Esophagus squamous epithelium (tissue), 5 donors: Measurements from ENCODE around the gene PITPNM3. TPM values are rescaled to one million over a fixed set of nuclear protein-coding genes. Genes with fewer than 3 reads are reported as not detected.

Source experiments
- DNase-seq: peaks from one replicate; lab custom pipeline; 2025; lab: John Stamatoyannopoulos, UW
- H3K27ac ChIP-seq, 4 donors: fragments of 200-600 bp; sonication (generic); one replicate each; pipeline ENCODE4 v1.5.1; 2016 to 2019; ENCODE audit warnings: mild to moderate bottlenecking in 1 of 4
- H3K27me3 ChIP-seq, 4 donors: fragments of 200-600 bp; sonication (generic); 1 replicate in 3 of 4; 2 replicates in 1 of 4; pipeline versions ENCODE4 v1.5.1 to v1.6.0; 2017 to 2021; ENCODE audit warnings: antibody characterized with exemption in 1 of 4
- H3K36me3 ChIP-seq, 3 donors: fragments of 200-600 bp; sonication (generic); one replicate each; pipeline ENCODE4 v1.5.1; 2016 to 2019
- H3K4me1 ChIP-seq, 3 donors: fragments of 200-600 bp; sonication (generic); one replicate each; pipeline ENCODE4 v1.5.1; 2017 to 2019
- H3K4me3 ChIP-seq, 4 donors: fragments of 200-600 bp; sonication (generic); 1 replicate in 3 of 4; 2 replicates in 1 of 4; pipeline ENCODE4 v1.5.1; 2016 to 2019; ENCODE audit warnings: mild to moderate bottlenecking in 2 of 4, moderate library complexity in 1 of 4
- H3K9me3 ChIP-seq, 3 donors: fragments of 200-600 bp; sonication (generic); one replicate each; pipeline ENCODE4 v1.5.1; 2016 to 2019
- CTCF ChIP-seq, 6 experiments: fragments of 450-650 bp in 4 of 6; fragments of 200-600 bp in 2 of 6; sonication (generic) in 2 of 6; IDR thresholded peaks; one replicate each; pipeline ENCODE4 v1.5.1; 2016 to 2019; ENCODE audit warnings: antibody characterized with exemption in 6 of 6, mild to moderate bottlenecking in 4 of 6, moderate library complexity in 4 of 6
- POLR2A ChIP-seq, 4 donors: fragments of 450-650 bp; IDR thresholded peaks; one replicate each; pipeline ENCODE4 v1.6.1; 2017; ENCODE audit warnings: antibody characterized with exemption in 4 of 4, mild to moderate bottlenecking in 4 of 4, moderate library complexity in 3 of 4
- WGBS, 2 donors: methylation state at CpG; one replicate each; pipeline ENCODE4 v1.1.5; 2018; 5-methylcytosine and 5-hydroxymethylcytosine counted together
- intact Hi-C: fragments of 100-400 bp; cut with DNase I; formaldehyde crosslinking; loops from one replicate; pipeline ENCODE4 v1.15.0; 2022
- total RNA-seq, 4 donors: library from RNA; depleted of rRNA; stranded (reverse); fragments of >200 nt; gene quantifications; one replicate each; pipeline ENCODE4 v1.1.0, GENCODE V29; 2016
- donor health status: DM: yes; HTN: yes; CAD: no.

PITPNM3 gene
- total RNA-seq, 4 donors from 2014 or later: 14.0 to 33.4 (median 21.5) TPM

GRCh38 chr17:6523330-6523729 is 33.0 kb downstream of the PITPNM3 start:
- intact Hi-C loops: no loop called here
- no peak for DNase-seq
- TF ChIP-seq CTCF (IDR thresholded peaks at IDR 0.05) (no peak), POLR2A (IDR thresholded peaks at IDR 0.05) (no peak)
- no peaks in the 10 kb centered on the region for H3K4me1 ChIP-seq
- H3K27ac ChIP-seq: no peak overlapping the region
- H3K27me3 ChIP-seq: no peaks in the 10 kb centered on the region
- peaks cover 0 to 72% (median 0%) of the 10 kb centered on the region in 3 donors for H3K36me3 ChIP-seq
- H3K4me3 ChIP-seq: no peak overlapping the region
- WGBS, 2 donors: 80 to 83% methylated on average over 3 of the region's 3 CpGs
- H3K9me3 ChIP-seq: no peaks in the 10 kb centered on the region

- H3K9me3 ChIP-seq: no peaks in the 10 kb centered on the region
- intact Hi-C loops: no loop called here
- TF ChIP-seq POLR2A (IDR thresholded peaks at IDR 0.05) (no peak), CTCF (IDR thresholded peaks at IDR 0.05) (no peak)
- H3K27me3 ChIP-seq: no peaks in the 10 kb centered on the region
- no peak overlapping the region for H3K4me3 ChIP-seq
- DNase-seq: no peak
- H3K27ac ChIP-seq: no peak overlapping the region
- peaks cover 0 to 71% (median 0%) of the 10 kb centered on the region in 3 donors for H3K36me3 ChIP-seq
- WGBS, 2 donors: 84 to 93% methylated on average over 5 of the region's 5 CpGs
- no peaks in the 10 kb centered on the region for H3K4me1 ChIP-seq
Observed at GRCh38 chr17:6521586-6521985, 34.8 kb downstream of the PITPNM3 start.

GRCh38 chr17:6517062-6517461 is 39.3 kb downstream of the PITPNM3 start:
- H3K27me3 ChIP-seq: no peaks in the 10 kb centered on the region
- no peaks in the 10 kb centered on the region for H3K4me1 ChIP-seq
- no peak overlapping the region for H3K27ac ChIP-seq
- WGBS, 2 donors: 79 to 80% methylated on average over 1 of the region's 1 CpG
- H3K36me3 ChIP-seq: peaks cover 0 to 47% (median 0%) of the 10 kb centered on the region in 3 donors
- TF ChIP-seq POLR2A (IDR thresholded peaks at IDR 0.05) (no peak), CTCF (IDR thresholded peaks at IDR 0.05) (no peak)
- H3K9me3 ChIP-seq: no peaks in the 10 kb centered on the region
- H3K4me3 ChIP-seq: no peak overlapping the region
- intact Hi-C loops: no loop called here
- no peak for DNase-seq

- Histone ChIP-seq H3K4me3 (no peak overlapping the region), H3K9me3 (no peaks in the 10 kb centered on the region), H3K27ac (no peak overlapping the region), H3K4me1 (peaks cover under 1 to 6% (median 2%) of the 10 kb centered on the region in 3 donors), H3K27me3 (no peaks in the 10 kb centered on the region), H3K36me3 (peaks cover 0 to 25% (median 0%) of the 10 kb centered on the region in 3 donors)
- no peak for DNase-seq
- 59 to 66% methylated on average over 3 of the region's 3 CpGs for WGBS, 2 donors
- no peak for TF ChIP-seq POLR2A (IDR thresholded peaks at IDR 0.05)
- TF ChIP-seq CTCF (IDR thresholded peaks at IDR 0.05): no peak
- intact Hi-C loops: no loop called here
Observed at GRCh38 chr17:6514371-6514770, 42.0 kb downstream of the PITPNM3 start.

GRCh38 chr17:6512552-6512951 is 43.8 kb downstream of the PITPNM3 start:
- H3K36me3 ChIP-seq: peaks cover 0 to 24% (median 0%) of the 10 kb centered on the region in 3 donors
- no peaks in the 10 kb centered on the region for H3K9me3 ChIP-seq
- peaks cover 17 to 24% (median 19%) of the 10 kb centered on the region in 3 donors for H3K4me1 ChIP-seq
- H3K4me3 ChIP-seq: no peak overlapping the region
- TF ChIP-seq CTCF (IDR thresholded peaks at IDR 0.05): no peak
- no peak for TF ChIP-seq POLR2A (IDR thresholded peaks at IDR 0.05)
- intact Hi-C loops: no loop called here
- H3K27me3 ChIP-seq: no peaks in the 10 kb centered on the region
- no peak for DNase-seq
- 38 to 54% methylated on average over 2 of the region's 2 CpGs for WGBS, 2 donors
- H3K27ac ChIP-seq: no peak overlapping the region
